Stimulated activated memory B cell treated with anti-CD40 and anti-IgM and Interleukin-4, amounts not matched to agents 10 μg/mL and 1 μg/mL and 100 μg/mL, for 72 hours (primary cell): ENCODE data around the gene CD209.

Source experiments
- ATAC-seq: fragments of 150-1000 bp; cut with Tn5 transposase; 2 replicates; pipeline ENCODE4 v1.10.0; 2021
- H3K27ac Mint-ChIP-seq: one replicate; pipeline ENCODE4 v1.8.0; 2022; ENCODE audit warnings: mild to moderate bottlenecking, mixed read lengths
- H3K27me3 Mint-ChIP-seq: one replicate; pipeline ENCODE4 v1.8.0; 2022; ENCODE audit warnings: mixed read lengths
- H3K36me3 Mint-ChIP-seq: one replicate; pipeline ENCODE4 v1.8.0; 2022; ENCODE audit warnings: mixed read lengths
- H3K4me1 Mint-ChIP-seq: one replicate; pipeline ENCODE4 v1.8.0; 2022; ENCODE audit warnings: mixed read lengths
- H3K4me3 Mint-ChIP-seq: one replicate; pipeline ENCODE4 v1.8.0; 2022; ENCODE audit warnings: mild to moderate bottlenecking, moderate library complexity, mixed read lengths
- H3K9me3 Mint-ChIP-seq: one replicate; pipeline ENCODE4 v1.8.0; 2022; ENCODE audit warnings: mixed read lengths

Gene CD209

GRCh38 chr19:7734220-7735203 is 12.8 kb downstream of the CD209 start:
- Mint-ChIP-seq H3K9me3 (no peaks in the 10 kb centered on the region), H3K4me3 (no peak overlapping the region), H3K27ac (no peak overlapping the region), H3K4me1 (peaks cover 29% of the 10 kb centered on the region), H3K27me3 (peaks cover 24% of the 10 kb centered on the region), H3K36me3 (no peaks in the 10 kb centered on the region)
- no peak for ATAC-seq

- no peak overlapping the region for H3K4me3 Mint-ChIP-seq
- H3K27ac Mint-ChIP-seq, result no peak overlapping the region
- H3K36me3 Mint-ChIP-seq, result no peaks in the 10 kb centered on the region
- no peak for ATAC-seq
- H3K9me3 Mint-ChIP-seq, result no peaks in the 10 kb centered on the region
- H3K4me1 Mint-ChIP-seq, result peaks cover 31% of the 10 kb centered on the region
- peaks cover 36% of the 10 kb centered on the region for H3K27me3 Mint-ChIP-seq
Observed at GRCh38 chr19:7733376-7733775, 14.0 kb downstream of the CD209 start.

- peaks cover 5% of the 10 kb centered on the region for H3K36me3 Mint-ChIP-seq
- H3K27me3 Mint-ChIP-seq, result peaks cover 49% of the 10 kb centered on the region
- no peak within 1 kb of the TSS for H3K4me3 Mint-ChIP-seq
- H3K27ac Mint-ChIP-seq, result no peak within 1 kb of the TSS
- H3K9me3 Mint-ChIP-seq, result peaks cover 3% of the 10 kb centered on the region
- H3K4me1 Mint-ChIP-seq, result peaks cover 35% of the 10 kb centered on the region
- no peak for ATAC-seq
Observed at GRCh38 chr19:7732045-7732444, 15.3 kb downstream of the CD209 start, which contains the start of gene CLEC4G. Gene CLEC4G, minus strand, starts transcription at chr19:7732110. Its CDS starts 8 bp downstream, at chr19:7732102.

GRCh38 chr19:7731615-7732014 is 15.7 kb downstream of the CD209 start:
- H3K9me3 Mint-ChIP-seq, result peaks cover 3% of the 10 kb centered on the region
- H3K36me3 Mint-ChIP-seq, result peaks cover 5% of the 10 kb centered on the region
- no peak overlapping the region for H3K27ac Mint-ChIP-seq
- peaks cover 46% of the 10 kb centered on the region for H3K27me3 Mint-ChIP-seq
- peaks cover 34% of the 10 kb centered on the region for H3K4me1 Mint-ChIP-seq
- H3K4me3 Mint-ChIP-seq, result no peak overlapping the region
- no peak for ATAC-seq

- peaks cover 30% of the 10 kb centered on the region for H3K4me1 Mint-ChIP-seq
- peaks cover 5% of the 10 kb centered on the region for H3K36me3 Mint-ChIP-seq
- H3K27me3 Mint-ChIP-seq, result peaks cover 41% of the 10 kb centered on the region
- H3K9me3 Mint-ChIP-seq, result peaks cover 3% of the 10 kb centered on the region
- no peak overlapping the region for H3K27ac Mint-ChIP-seq
- no peak overlapping the region for H3K4me3 Mint-ChIP-seq
- ATAC-seq, result no peak
Observed at GRCh38 chr19:7731218-7731595, 16.1 kb downstream of the CD209 start.

- Mint-ChIP-seq H3K4me3 (peak overlapping the region; percentile 71), H3K27ac (peak overlapping the region; percentile 80), H3K4me1 (peaks cover 34% of the 10 kb centered on the region), H3K9me3 (peaks cover 3% of the 10 kb centered on the region), H3K36me3 (peaks cover 5% of the 10 kb centered on the region), H3K27me3 (peaks cover 39% of the 10 kb centered on the region)
- ATAC-seq, result peak; percentile 18
Observed at GRCh38 chr19:7730286-7731217, 16.8 kb downstream of the CD209 start.

- peaks cover 39% of the 10 kb centered on the region for H3K27me3 Mint-ChIP-seq
- peaks cover 3% of the 10 kb centered on the region for H3K9me3 Mint-ChIP-seq
- peaks cover 5% of the 10 kb centered on the region for H3K36me3 Mint-ChIP-seq
- peak; percentile 50 for ATAC-seq
- H3K4me1 Mint-ChIP-seq, result peaks cover 37% of the 10 kb centered on the region
- H3K4me3 Mint-ChIP-seq, result peak overlapping the region; percentile 71
- peak overlapping the region; percentile 80 for H3K27ac Mint-ChIP-seq
Observed at GRCh38 chr19:7729831-7730285, 17.5 kb downstream of the CD209 start.

- ATAC-seq, result no peak
- peaks cover 33% of the 10 kb centered on the region for H3K4me1 Mint-ChIP-seq
Observed at GRCh38 chr19:7729211-7729610, 18.1 kb downstream of the CD209 start.

GRCh38 chr19:7725791-7726190 is 21.5 kb downstream of the CD209 start:
- Mint-ChIP-seq H3K4me1 (peaks cover 53% of the 10 kb centered on the region), H3K9me3 (peaks cover 5% of the 10 kb centered on the region), H3K27ac (no peak overlapping the region), H3K4me3 (no peak overlapping the region), H3K27me3 (peaks cover 33% of the 10 kb centered on the region), H3K36me3 (peaks cover 5% of the 10 kb centered on the region)
- ATAC-seq, result no peak

More at GRCh38 chr19:7729211-7729610, 18.1 kb downstream of the CD209 start:
- H3K4me3 Mint-ChIP-seq, result peak overlapping the region; percentile 71
- peaks cover 5% of the 10 kb centered on the region for H3K36me3 Mint-ChIP-seq
- peaks cover 39% of the 10 kb centered on the region for H3K27me3 Mint-ChIP-seq
- peaks cover 5% of the 10 kb centered on the region for H3K9me3 Mint-ChIP-seq
- peak overlapping the region; percentile 80 for H3K27ac Mint-ChIP-seq

- peaks cover 2% of the 10 kb centered on the region for H3K36me3 Mint-ChIP-seq
Observed at GRCh38 chr19:7722231-7722651, 25.1 kb downstream of the CD209 start.

GRCh38 chr19:7720351-7720750 is 27.0 kb downstream of the CD209 start:
- Mint-ChIP-seq H3K36me3 (peaks cover 6% of the 10 kb centered on the region), H3K4me1 (peaks cover 51% of the 10 kb centered on the region), H3K9me3 (peaks cover 7% of the 10 kb centered on the region), H3K27ac (peak overlapping the region; percentile 35), H3K4me3 (no peak overlapping the region), H3K27me3 (no peaks in the 10 kb centered on the region)
- no peak for ATAC-seq

More at GRCh38 chr19:7722231-7722651, 25.1 kb downstream of the CD209 start:
- Mint-ChIP-seq H3K27me3 (peaks cover 2% of the 10 kb centered on the region), H3K4me1 (peaks cover 47% of the 10 kb centered on the region), H3K9me3 (peaks cover 3% of the 10 kb centered on the region), H3K27ac (peak overlapping the region; percentile 74), H3K4me3 (no peak overlapping the region)
- ATAC-seq, result peak; percentile 91

- Mint-ChIP-seq H3K9me3 (peaks cover 4% of the 10 kb centered on the region), H3K27me3 (no peaks in the 10 kb centered on the region), H3K4me3 (peak overlapping the region; percentile 50), H3K4me1 (peaks cover 67% of the 10 kb centered on the region), H3K27ac (peak overlapping the region; percentile 85), H3K36me3 (peaks cover 6% of the 10 kb centered on the region)
- ATAC-seq, result peak; percentile 67
Observed at GRCh38 chr19:7718668-7719067, 28.7 kb downstream of the CD209 start.

GRCh38 chr19:7716762-7717161 is 30.6 kb downstream of the CD209 start:
- H3K27me3 Mint-ChIP-seq, result no peaks in the 10 kb centered on the region
- peaks cover 4% of the 10 kb centered on the region for H3K9me3 Mint-ChIP-seq
- H3K4me3 Mint-ChIP-seq, result no peak overlapping the region
- peak overlapping the region; percentile 78 for H3K27ac Mint-ChIP-seq
- H3K4me1 Mint-ChIP-seq, result peaks cover 53% of the 10 kb centered on the region
- no peak for ATAC-seq
- peaks cover 6% of the 10 kb centered on the region for H3K36me3 Mint-ChIP-seq

GRCh38 chr19:7715671-7716070 is 31.7 kb downstream of the CD209 start:
- Mint-ChIP-seq H3K9me3 (peaks cover 4% of the 10 kb centered on the region), H3K27ac (peak overlapping the region; percentile 78), H3K36me3 (peaks cover 6% of the 10 kb centered on the region), H3K4me1 (peaks cover 55% of the 10 kb centered on the region), H3K27me3 (no peaks in the 10 kb centered on the region), H3K4me3 (no peak overlapping the region)
- ATAC-seq, result no peak

- no peaks in the 10 kb centered on the region for H3K36me3 Mint-ChIP-seq
- peak overlapping the region; percentile 100 for H3K27ac Mint-ChIP-seq
- no peak for ATAC-seq
- H3K4me1 Mint-ChIP-seq, result peaks cover 80% of the 10 kb centered on the region
- no peaks in the 10 kb centered on the region for H3K27me3 Mint-ChIP-seq
- H3K9me3 Mint-ChIP-seq, result peaks cover 3% of the 10 kb centered on the region
- H3K4me3 Mint-ChIP-seq, result no peak overlapping the region
Observed at GRCh38 chr19:7710616-7711015, 36.7 kb downstream of the CD209 start.
